Activated T-cell treated with anti-CD3 and anti-CD28 coated beads, Interleukin-2, amount 50 U/mL, for 4 hours (primary cell): ENCODE data around the gene SNX25. TPM values are rescaled to one million over a fixed set of nuclear protein-coding genes. Genes with fewer than 3 reads are reported as not detected.

ENCODE experiments used
- ATAC-seq, 2 donors: fragments of 200-7000 bp; cut with Tn5 transposase; one replicate each; pipeline ENCODE4 v1.10.0; 2021
- DNase-seq: peaks from one replicate; pipeline ENCODE4 v3.0.0-alpha.2; 2020
- H3K27me3 Mint-ChIP-seq: one replicate; pipeline ENCODE4 v1.8.0; 2021; ENCODE audit warnings: low read depth, mixed read lengths
- H3K36me3 Mint-ChIP-seq: one replicate; pipeline ENCODE4 v1.8.0; 2022; ENCODE audit warnings: mixed read lengths; ENCODE audit not compliant: insufficient read depth
- H3K4me1 Mint-ChIP-seq: one replicate; pipeline ENCODE4 v1.8.0; 2021; ENCODE audit warnings: low read depth, mixed read lengths
- H3K4me3 Mint-ChIP-seq: one replicate; pipeline ENCODE4 v1.8.0; 2021; ENCODE audit warnings: mild to moderate bottlenecking, moderate library complexity, mixed read lengths
- H3K9me3 Mint-ChIP-seq: one replicate; pipeline ENCODE4 v1.8.0; 2021; ENCODE audit warnings: mixed read lengths
- total RNA-seq, 3 donors: library from RNA; stranded (reverse); gene quantifications; one replicate each; pipeline ENCODE4 v1.2.1, GENCODE V29; 2021

Gene SNX25
- total RNA-seq, result 10 to 100 TPM in 2 of 3 donors, 1 to 10 TPM in 1; 9.5 to 10.9 (median 10.3) TPM

GRCh38 chr4:185209031-185209851 lies at the start of gene SNX25:
SNX25 (plus strand) TSS chr4:185209598; CDS start chr4:185209827, 229 bp downstream.
- H3K27me3 Mint-ChIP-seq, result no peaks in the 10 kb centered on the region
- peak; percentile 92 to 94 for ATAC-seq
- peak; percentile 86 for DNase-seq
- H3K36me3 Mint-ChIP-seq, result no peaks in the 10 kb centered on the region
- H3K4me1 Mint-ChIP-seq, result peaks cover 38% of the 10 kb centered on the region
- H3K4me3 Mint-ChIP-seq, result peak within 1 kb of the TSS; percentile 89
- H3K9me3 Mint-ChIP-seq, result no peaks in the 10 kb centered on the region

DNA sequence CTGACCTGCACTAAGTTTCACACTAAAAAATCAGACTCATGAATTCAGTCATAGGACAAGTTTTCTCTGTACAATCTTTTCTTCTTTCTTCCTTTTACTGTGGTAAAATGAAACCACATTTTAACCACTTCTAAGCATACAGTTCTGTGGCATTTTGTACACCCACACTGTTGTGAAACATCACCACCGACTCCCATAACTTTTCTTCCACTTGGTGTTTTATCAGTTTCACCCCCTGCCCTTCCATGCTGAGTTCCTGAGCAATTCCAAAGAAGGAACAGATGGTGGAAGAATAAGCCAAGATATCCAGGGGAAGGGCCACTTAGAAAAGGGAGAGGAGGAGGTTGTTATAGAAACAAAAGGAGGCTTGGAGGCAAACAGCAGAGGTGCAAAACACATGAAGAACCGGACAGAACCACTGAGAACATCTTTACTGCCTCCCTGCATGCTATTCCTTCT lies 43.8 kb upstream of the SNX25 start:
- H3K27me3 Mint-ChIP-seq, result no peaks in the 10 kb centered on the region
- peaks cover 23% of the 10 kb centered on the region for H3K4me1 Mint-ChIP-seq
- no peak for DNase-seq
- H3K4me3 Mint-ChIP-seq, result peak overlapping the region; percentile 3
- H3K9me3 Mint-ChIP-seq, result no peaks in the 10 kb centered on the region
- peak; percentile 91 to 92 for ATAC-seq
- H3K36me3 Mint-ChIP-seq, result peaks cover 43% of the 10 kb centered on the region

DNA sequence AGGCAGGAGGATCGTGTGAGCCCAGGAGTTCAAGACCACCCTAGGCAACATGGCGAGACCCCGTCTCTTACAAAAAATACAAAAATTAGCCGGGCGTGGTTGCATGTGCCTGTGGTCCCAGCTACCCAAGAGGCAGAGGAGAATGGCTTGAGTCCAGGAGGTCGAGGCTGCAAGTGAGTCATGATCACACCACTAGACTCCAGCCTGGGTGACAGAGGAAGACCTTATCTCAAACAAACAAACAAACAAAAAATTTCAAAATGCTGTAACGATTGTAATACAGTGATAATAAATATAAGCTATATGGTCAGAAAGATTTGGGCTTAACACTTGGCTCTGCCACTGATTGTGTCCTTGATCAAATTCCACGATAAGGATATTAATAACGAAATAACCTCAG lies 42.2 kb upstream of the SNX25 start:
- no peaks in the 10 kb centered on the region for H3K9me3 Mint-ChIP-seq
- peaks cover 23% of the 10 kb centered on the region for H3K4me1 Mint-ChIP-seq
- H3K4me3 Mint-ChIP-seq, result no peak overlapping the region
- no peaks in the 10 kb centered on the region for H3K27me3 Mint-ChIP-seq
- ATAC-seq (no peak), DNase-seq (no peak)
- peaks cover 35% of the 10 kb centered on the region for H3K36me3 Mint-ChIP-seq

DNA sequence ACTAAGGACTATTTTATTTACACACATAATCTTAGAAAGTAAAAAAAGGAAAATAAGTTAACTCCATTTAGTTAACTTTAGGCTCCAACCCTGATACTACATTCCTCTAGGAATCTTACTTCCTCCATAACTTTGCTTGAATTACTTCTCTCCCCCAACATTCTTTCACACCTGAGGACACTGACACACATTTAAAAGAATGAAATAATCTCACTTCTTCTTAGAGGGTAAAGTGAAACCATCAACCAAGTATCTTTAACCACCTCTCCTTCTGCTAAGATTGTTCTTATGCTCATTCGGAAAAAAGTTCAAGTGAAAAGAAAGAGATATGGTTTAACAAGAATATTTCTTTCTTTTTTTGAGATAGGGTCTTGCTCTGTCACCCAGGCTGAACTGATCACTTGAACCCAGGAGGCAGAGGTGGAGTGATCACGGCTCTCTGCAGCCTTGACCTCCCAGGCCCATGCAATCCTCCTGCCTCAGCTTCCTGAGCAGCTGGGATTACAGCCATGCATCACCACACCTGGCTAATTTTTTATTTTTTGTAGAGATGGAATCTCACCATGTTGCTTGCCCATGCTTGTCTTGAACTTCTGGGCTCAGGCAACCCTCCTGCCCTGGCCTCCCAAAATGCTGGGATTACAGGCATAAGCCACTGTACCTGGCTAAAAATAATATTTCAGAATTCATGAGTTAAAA lies 37.9 kb upstream of the SNX25 start:
- ATAC-seq (no peak), DNase-seq (no peak)
- Mint-ChIP-seq H3K27me3 (no peaks in the 10 kb centered on the region), H3K4me3 (no peak overlapping the region), H3K4me1 (peaks cover 8% of the 10 kb centered on the region), H3K36me3 (peaks cover 37% of the 10 kb centered on the region), H3K9me3 (no peaks in the 10 kb centered on the region)

GRCh38 chr4:185179488-185179887 lies 29.9 kb upstream of the SNX25 start:
- peaks cover 14% of the 10 kb centered on the region for H3K4me1 Mint-ChIP-seq
- H3K27me3 Mint-ChIP-seq, result no peaks in the 10 kb centered on the region
- ATAC-seq (no peak), DNase-seq (no peak)
- peaks cover 24% of the 10 kb centered on the region for H3K36me3 Mint-ChIP-seq
- H3K4me3 Mint-ChIP-seq, result no peak overlapping the region
- no peaks in the 10 kb centered on the region for H3K9me3 Mint-ChIP-seq

DNA sequence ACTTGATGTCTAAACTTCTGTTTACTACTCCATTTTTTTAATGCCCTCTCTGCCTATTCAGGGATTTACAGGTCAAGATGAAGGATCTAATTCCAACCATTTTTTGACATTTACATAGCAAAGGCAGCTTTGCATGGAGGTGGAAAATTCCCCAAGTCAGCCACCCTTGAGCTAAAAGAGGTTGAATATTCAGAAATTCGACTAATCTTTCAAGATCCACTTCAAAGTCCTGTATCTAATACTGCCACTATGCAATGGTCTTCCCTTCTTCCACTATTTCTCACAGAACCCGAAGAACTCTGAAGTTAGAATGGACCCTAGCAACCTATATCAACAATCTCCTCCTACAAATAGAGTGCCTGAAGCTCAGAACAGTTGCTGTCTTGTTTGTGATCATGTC lies 27.2 kb upstream of the SNX25 start:
- Mint-ChIP-seq H3K4me3 (no peak overlapping the region), H3K4me1 (peaks cover 26% of the 10 kb centered on the region), H3K36me3 (peaks cover 17% of the 10 kb centered on the region), H3K9me3 (no peaks in the 10 kb centered on the region), H3K27me3 (no peaks in the 10 kb centered on the region)
- ATAC-seq (no peak), DNase-seq (no peak)

- Mint-ChIP-seq H3K9me3 (no peaks in the 10 kb centered on the region), H3K36me3 (peaks cover 12% of the 10 kb centered on the region), H3K4me1 (peaks cover 26% of the 10 kb centered on the region), H3K4me3 (no peak overlapping the region), H3K27me3 (no peaks in the 10 kb centered on the region)
- ATAC-seq (peak in 1 of 2 donors; percentile 48), DNase-seq (peak; percentile 74)
Measured at GRCh38 chr4:185183622-185184281, 25.6 kb upstream of the SNX25 start.

DNA sequence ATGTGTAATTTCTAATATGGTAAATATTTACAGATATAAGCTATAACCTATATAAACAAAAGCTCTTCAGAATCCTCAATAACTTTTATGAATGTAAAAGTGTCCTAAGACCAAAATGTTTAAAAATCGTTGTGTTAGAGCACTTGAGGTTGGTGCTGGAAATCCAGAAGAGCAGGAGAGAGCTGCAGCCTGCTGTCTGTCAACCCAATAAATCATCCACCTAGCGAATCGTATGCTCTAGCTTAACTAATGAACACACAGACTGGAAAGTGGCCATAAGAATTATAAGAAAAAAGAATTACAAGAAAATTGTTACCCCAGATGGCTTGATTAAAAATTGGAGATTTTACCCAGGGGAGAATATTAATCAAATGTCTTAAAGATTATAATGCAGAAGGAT lies 22.6 kb upstream of the SNX25 start:
- Mint-ChIP-seq H3K4me1 (peaks cover 36% of the 10 kb centered on the region), H3K9me3 (no peaks in the 10 kb centered on the region), H3K4me3 (no peak overlapping the region), H3K36me3 (peaks cover 20% of the 10 kb centered on the region), H3K27me3 (no peaks in the 10 kb centered on the region)
- ATAC-seq, result no peak
- DNase-seq, result no peak

DNA sequence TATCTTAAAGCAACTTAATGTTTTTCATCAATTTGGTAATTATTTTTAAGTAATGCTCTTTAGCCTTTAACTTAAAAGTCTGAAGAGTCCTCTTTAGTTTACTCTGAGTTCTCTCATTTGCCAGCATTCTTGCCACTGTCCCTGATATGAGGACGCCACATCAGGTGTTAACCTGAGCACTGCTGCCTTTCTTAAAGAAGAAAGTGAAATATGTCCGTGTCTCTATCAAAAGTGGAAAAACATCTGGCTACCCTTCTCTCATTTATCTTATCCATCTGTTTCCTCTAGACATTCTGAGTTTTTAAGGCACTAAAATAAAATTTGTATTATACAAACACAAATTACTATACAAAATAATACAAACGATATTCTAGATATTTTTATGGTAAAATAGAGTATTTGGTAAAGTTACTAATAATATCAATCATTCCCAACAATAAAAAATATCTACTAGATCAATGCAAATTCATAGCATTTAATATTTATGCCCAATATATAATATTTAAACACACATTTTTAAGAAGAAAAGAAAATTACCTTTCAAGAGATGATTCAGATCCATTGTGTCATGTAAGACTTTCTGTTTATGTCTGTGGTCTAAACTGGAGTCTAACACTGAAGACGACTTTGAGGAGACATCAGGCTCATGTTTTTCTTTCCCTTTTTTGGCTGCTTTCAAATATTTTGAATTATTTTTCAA lies 19.6 kb upstream of the SNX25 start:
- DNase-seq (no peak), ATAC-seq (no peak)
- Mint-ChIP-seq H3K36me3 (peaks cover 23% of the 10 kb centered on the region), H3K9me3 (no peaks in the 10 kb centered on the region), H3K4me3 (no peak overlapping the region), H3K4me1 (peaks cover 42% of the 10 kb centered on the region), H3K27me3 (no peaks in the 10 kb centered on the region)

DNA sequence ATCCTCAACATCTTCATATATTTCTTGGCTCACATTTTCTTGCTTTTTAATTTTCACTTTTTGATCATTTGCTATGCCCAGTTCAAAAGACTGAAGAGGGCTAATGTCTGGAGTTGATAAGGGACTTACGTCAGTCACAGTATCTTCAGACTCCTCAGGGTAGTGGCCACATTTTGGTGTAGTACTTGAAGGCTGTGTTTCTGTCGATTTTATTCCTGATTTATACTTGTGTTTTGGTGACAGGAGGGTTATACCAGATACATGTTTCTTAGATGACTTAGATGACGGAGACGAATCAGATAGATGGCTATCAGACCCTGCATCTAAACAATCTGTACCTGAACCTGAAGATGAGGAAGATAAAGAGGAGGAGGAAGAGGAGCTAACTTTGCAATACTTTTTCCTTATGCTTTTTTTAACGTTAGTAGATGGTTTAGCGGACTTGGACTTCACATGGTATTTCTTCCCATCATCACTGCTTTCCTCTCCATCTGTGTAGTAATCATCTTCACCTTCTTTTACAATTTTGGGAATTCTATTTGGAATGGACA lies 19.0 kb upstream of the SNX25 start:
- H3K9me3 Mint-ChIP-seq, result no peaks in the 10 kb centered on the region

GRCh38 chr4:185192059-185192458 lies 17.3 kb upstream of the SNX25 start:
- Mint-ChIP-seq H3K4me1 (peaks cover 38% of the 10 kb centered on the region), H3K27me3 (no peaks in the 10 kb centered on the region), H3K4me3 (no peak overlapping the region), H3K36me3 (peaks cover 25% of the 10 kb centered on the region), H3K9me3 (no peaks in the 10 kb centered on the region)
- ATAC-seq, result no peak
- DNase-seq, result no peak

More for the DNA sequence above, 19.0 kb upstream of the SNX25 start:
- no peak for ATAC-seq
- DNase-seq, result no peak
- Mint-ChIP-seq H3K27me3 (no peaks in the 10 kb centered on the region), H3K36me3 (peaks cover 27% of the 10 kb centered on the region), H3K4me3 (no peak overlapping the region), H3K4me1 (peaks cover 44% of the 10 kb centered on the region)

DNA sequence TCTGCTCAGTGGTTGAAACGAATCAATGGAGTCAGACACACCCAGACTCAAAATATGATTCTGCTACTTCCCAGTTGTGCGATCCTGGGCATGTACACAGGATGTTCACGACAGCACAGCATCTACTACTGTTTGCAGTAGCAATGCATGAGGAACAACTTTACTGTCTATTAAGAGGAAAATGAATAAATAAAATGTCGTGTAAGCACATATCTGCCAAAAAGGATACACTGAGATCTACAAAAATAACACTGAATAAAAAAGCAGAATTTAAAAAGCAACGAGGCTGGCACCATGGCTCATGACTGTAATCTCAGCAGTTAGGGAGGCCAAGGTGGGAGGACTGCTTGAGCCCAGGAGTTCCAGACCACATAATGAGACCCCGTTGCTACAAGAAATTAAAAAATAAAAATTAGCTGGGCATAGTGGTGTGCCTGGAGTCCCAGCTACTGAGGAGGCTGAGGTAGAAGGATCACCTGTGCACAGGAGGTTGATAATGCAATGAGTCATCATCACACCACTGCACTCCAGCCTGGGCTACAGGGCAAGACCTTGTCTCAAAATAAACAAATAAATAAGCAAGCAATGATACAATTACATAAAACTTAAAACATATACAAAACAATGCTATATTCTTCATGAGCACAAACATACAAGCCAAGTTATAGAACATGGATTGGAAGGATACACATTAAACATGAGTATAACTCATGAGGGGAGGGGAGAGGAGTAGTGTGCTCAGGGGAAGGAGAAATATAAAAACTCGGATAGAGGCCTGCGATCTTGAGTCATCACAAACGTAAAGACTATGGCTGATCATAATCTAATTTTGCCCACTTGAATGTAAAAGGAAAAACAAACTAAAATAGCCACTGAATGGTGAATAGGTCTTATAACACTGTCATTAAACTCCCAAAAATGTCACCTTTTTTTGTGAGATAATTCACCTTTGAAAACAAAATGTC lies 14.2 kb upstream of the SNX25 start:
- H3K36me3 Mint-ChIP-seq, result peaks cover 27% of the 10 kb centered on the region
- H3K4me3 Mint-ChIP-seq, result no peak overlapping the region
- no peaks in the 10 kb centered on the region for H3K9me3 Mint-ChIP-seq
- ATAC-seq, result no peak
- H3K27me3 Mint-ChIP-seq, result no peaks in the 10 kb centered on the region
- DNase-seq, result no peak
- peaks cover 28% of the 10 kb centered on the region for H3K4me1 Mint-ChIP-seq

GRCh38 chr4:185196437-185196836 lies 13.0 kb upstream of the SNX25 start:
- Mint-ChIP-seq H3K27me3 (no peaks in the 10 kb centered on the region), H3K9me3 (no peaks in the 10 kb centered on the region), H3K36me3 (peaks cover 19% of the 10 kb centered on the region), H3K4me3 (no peak overlapping the region), H3K4me1 (peaks cover 21% of the 10 kb centered on the region)
- DNase-seq (no peak), ATAC-seq (no peak)
